Measurements from ENCODE around the gene CLEC2L. TPM values are rescaled to one million over a fixed set of nuclear protein-coding genes. Genes with fewer than 3 reads are reported as not detected.

The CLEC2L gene
- total RNA-seq, 1 donor from 2014 or later, result 0.38 TPM

DNA sequence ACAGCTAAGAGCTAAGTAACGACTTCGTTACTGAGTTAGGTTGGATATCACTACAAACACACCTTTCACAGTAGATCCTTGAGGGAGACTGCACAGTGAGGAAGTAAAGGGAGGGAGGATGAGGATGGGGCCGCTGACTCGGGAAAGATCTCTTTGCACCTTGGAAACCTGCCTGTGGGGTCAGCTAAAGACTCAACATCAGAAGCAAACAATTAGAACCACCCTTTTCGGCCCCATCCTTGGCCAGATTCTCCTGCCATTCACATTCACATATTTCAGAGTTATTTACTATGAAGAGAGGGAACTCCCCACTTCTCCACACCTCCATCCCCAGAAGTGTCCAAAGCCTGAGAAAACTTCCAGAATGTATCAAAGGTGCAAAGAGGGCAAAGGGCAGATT is 47.1 kb downstream of the CLEC2L start:
- no peaks in the 10 kb centered on the region for H3K27me3 Mint-ChIP-seq (ENCODE audit: low read depth)
- no peak overlapping the region for H3K27ac Mint-ChIP-seq
- TF ChIP-seq, protein P1, sequence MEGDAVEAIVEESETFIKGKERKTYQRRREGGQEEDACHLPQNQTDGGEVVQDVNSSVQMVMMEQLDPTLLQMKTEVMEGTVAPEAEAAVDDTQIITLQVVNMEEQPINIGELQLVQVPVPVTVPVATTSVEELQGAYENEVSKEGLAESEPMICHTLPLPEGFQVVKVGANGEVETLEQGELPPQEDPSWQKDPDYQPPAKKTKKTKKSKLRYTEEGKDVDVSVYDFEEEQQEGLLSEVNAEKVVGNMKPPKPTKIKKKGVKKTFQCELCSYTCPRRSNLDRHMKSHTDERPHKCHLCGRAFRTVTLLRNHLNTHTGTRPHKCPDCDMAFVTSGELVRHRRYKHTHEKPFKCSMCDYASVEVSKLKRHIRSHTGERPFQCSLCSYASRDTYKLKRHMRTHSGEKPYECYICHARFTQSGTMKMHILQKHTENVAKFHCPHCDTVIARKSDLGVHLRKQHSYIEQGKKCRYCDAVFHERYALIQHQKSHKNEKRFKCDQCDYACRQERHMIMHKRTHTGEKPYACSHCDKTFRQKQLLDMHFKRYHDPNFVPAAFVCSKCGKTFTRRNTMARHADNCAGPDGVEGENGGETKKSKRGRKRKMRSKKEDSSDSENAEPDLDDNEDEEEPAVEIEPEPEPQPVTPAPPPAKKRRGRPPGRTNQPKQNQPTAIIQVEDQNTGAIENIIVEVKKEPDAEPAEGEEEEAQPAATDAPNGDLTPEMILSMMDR (IDR thresholded peaks at IDR 0.05; ENCODE audit: unreplicated experiment), result no peak
- H3K9me3 Mint-ChIP-seq, result no peaks in the 10 kb centered on the region
- DNase-seq (ENCODE audit: low spot score in 2 of 2, unreplicated experiment in 2 of 2), result no peak
- no peaks in the 10 kb centered on the region for H3K4me1 Mint-ChIP-seq
- H3K36me3 Mint-ChIP-seq, result peaks cover 40% of the 10 kb centered on the region
- no peak overlapping the region for H3K4me3 Mint-ChIP-seq

DNA sequence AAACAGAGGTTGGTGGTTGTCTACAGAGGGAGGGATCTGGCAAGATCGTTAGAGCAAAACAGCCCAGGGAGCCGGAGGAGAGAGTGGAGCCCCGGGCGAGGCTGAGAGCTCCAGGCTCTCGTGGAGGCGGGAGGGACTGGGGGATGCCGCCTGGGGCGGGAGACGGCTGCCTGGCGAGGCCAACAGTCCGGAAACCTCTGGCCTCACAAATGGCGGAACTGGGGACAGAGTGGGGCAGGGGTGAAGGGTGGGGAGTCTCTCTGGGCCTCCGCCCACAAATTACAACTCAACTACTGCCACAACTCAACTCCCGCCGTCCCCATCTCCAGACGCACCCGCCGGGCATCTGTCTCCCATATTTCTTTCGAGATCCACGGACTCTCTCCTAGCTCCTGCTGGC is 47.7 kb downstream of the CLEC2L start:
- TF ChIP-seq, protein P1 (IDR thresholded peaks at IDR 0.05; ENCODE audit: unreplicated experiment), result no peak
- H3K4me1 Mint-ChIP-seq, result no peaks in the 10 kb centered on the region
- H3K36me3 Mint-ChIP-seq, result peaks cover 40% of the 10 kb centered on the region
- DNase-seq (ENCODE audit: low spot score in 2 of 2, unreplicated experiment in 2 of 2), result peak in 1 of 2 experiments; percentile 10
- H3K4me3 Mint-ChIP-seq, result no peak overlapping the region
- H3K9me3 Mint-ChIP-seq, result no peaks in the 10 kb centered on the region
- H3K27ac Mint-ChIP-seq, result no peak overlapping the region
- no peaks in the 10 kb centered on the region for H3K27me3 Mint-ChIP-seq (ENCODE audit: low read depth)

DNA sequence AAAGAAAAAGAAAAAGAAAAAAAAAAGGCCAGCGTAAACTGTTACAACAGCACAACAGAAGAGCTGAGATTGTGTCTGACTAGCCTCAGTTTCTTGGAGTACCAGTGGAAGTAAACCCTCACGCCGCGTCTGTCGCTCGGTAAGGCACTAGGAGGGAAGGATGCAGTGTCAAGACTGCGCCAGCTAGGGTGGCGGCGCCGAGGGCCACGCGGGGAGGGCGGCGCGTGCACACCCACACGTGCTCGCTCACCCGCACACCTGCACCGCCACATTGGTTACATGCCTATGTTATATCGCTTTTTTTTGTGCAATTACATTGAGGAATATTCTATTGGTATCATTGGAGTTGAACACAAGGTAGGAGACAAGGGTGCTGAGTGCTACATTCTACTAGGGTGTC is 48.2 kb downstream of the CLEC2L start:
- no peak overlapping the region for H3K4me3 Mint-ChIP-seq
- peak in 1 of 2 experiments; percentile 16 for DNase-seq (ENCODE audit: low spot score in 2 of 2, unreplicated experiment in 2 of 2)
- H3K9me3 Mint-ChIP-seq, result no peaks in the 10 kb centered on the region
- H3K27me3 Mint-ChIP-seq (ENCODE audit: low read depth), result no peaks in the 10 kb centered on the region
- H3K4me1 Mint-ChIP-seq, result no peaks in the 10 kb centered on the region
- H3K27ac Mint-ChIP-seq, result no peak overlapping the region
- peaks cover 40% of the 10 kb centered on the region for H3K36me3 Mint-ChIP-seq
- TF ChIP-seq, protein P1 (IDR thresholded peaks at IDR 0.05; ENCODE audit: unreplicated experiment), result no peak

DNA sequence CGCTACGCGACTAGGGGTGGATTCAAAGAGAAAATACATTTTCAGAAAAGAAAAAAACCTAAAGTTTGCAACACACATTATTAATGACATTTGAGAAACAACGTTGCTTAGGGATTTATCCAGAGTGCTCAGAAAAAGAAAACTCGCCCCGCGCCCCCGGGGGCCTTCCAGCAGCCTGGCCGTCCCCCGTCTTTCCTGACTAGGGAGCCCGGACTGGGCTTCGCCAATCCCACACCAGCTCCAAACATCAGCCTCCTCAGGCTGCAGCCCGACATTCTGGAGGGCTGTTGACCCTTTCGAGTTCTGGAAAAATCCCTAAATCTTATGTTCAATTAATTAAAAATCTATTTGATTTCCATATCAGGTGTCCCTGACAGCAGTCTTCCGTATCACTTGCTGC is 48.6 kb downstream of the CLEC2L start:
- no peaks in the 10 kb centered on the region for H3K4me1 Mint-ChIP-seq
- TF ChIP-seq, protein P1 (IDR thresholded peaks at IDR 0.05; ENCODE audit: unreplicated experiment), result no peak
- peak in 1 of 2 experiments; percentile 19 for DNase-seq (ENCODE audit: low spot score in 2 of 2, unreplicated experiment in 2 of 2)

DNA sequence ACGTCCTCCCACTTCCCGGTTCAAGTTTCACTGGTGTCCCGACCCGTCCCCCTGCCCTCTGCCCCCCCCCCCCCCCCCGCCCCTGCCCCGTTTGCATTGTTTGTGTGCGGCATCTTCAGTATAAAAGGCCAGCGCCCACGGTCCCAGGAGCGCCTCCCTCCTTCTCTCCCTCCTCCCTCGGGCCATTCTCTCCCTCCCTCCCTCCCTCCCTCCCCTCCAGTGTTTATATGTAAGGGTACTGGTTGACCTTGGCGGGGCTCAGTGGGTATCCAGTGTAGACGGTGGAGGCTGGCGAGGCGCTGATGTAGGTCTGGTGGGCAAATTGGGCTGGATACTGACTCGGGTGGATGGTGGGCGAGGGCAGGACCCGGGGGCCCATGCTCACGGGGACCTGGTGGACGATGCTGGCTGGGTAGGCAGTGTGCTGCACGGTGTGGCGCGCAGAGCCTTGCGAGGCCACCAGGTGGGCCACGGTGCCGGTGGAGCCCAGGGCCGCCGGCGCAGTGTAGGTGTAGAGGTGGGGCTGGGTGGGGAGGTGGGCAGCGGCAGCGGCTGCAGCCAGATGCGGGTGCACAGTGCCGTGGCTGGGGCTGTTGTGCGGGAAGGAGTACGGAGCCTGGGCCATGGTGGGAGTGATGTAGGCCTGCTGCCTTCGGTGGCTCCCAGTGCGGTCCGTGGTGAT is 49.4 kb downstream of the CLEC2L start:
- Mint-ChIP-seq H3K4me1 (no peaks in the 10 kb centered on the region), H3K9me3 (no peaks in the 10 kb centered on the region), H3K27me3 (ENCODE audit: low read depth) (no peaks in the 10 kb centered on the region), H3K36me3 (peaks cover 40% of the 10 kb centered on the region), H3K4me3 (no peak overlapping the region), H3K27ac (no peak overlapping the region)
- DNase-seq (ENCODE audit: low spot score in 2 of 2, unreplicated experiment in 2 of 2), result peak in 1 of 2 experiments; percentile 16
- TF ChIP-seq, protein P1 (IDR thresholded peaks at IDR 0.05; ENCODE audit: unreplicated experiment), result no peak

More for the DNA sequence above, 48.6 kb downstream of the CLEC2L start:
- H3K27me3 Mint-ChIP-seq (ENCODE audit: low read depth), result no peaks in the 10 kb centered on the region
- H3K36me3 Mint-ChIP-seq, result peaks cover 40% of the 10 kb centered on the region
- H3K4me3 Mint-ChIP-seq, result no peak overlapping the region
- no peaks in the 10 kb centered on the region for H3K9me3 Mint-ChIP-seq
- H3K27ac Mint-ChIP-seq, result no peak overlapping the region

Measured in mesothelial cell of epicardium (in vitro differentiated cells).